ENCODE measurements around the gene SELENOK. TPM values are rescaled to one million over a fixed set of nuclear protein-coding genes. Genes with fewer than 3 reads are reported as not detected.
A peak's percentile ranks its signal among the peaks of the same experiment; 100 is the strongest.

SELENOK gene
- total and polyA plus RNA-seq, 7 donors = 46.3 to 207 (median 74.8) TPM

DNA sequence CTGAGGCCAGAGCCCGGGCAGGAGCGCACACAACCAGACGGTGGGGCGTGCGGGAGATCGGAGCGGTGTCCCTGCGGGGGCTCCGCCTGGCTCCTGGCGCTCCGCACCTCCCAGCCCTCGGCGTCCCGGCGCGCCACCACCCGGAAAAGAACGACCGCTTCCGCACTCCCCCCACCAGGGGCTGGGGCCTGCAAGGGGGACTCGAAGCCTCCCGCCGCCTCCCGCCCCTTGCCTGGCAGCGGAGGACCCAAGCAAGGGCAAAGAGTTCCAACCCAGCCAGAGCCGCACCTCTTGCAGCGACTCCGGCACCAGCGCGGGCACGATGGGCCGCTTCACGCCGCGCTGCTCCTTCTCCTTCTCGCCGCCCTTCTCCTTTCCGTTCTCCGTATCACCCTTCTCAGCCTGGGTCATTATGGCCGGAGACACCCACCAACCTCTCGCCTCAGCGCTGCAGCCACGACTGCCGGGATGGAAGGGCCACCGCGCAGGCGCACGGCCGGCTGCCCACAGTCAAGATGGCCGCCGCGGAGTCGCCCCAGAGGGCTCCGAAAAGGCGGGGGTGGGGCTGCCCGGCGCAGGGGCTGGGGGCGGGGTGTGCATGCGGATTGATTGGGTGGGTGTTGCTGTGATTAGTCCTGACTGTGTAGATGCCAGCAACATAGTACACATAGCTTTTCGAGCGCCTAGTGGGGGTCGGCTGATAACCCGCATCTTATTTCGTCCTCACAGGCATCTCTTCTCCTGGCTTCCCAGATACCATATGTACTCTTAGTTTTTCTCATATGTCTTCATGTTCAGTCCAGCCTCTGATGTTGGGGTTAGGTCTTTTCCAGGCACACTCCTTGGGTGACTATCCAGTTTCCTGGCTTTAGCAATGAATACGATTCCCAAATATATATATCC lies 9.7 kb downstream of the SELENOK start, which contains the start of gene ACTR8:
Gene ACTR8 (minus strand): TSS at position 462 of the 903 bp plus-strand sequence. CDS start 51 bp downstream, at position 411.
- DNase-seq = peak; percentile 86 to 92
- Histone ChIP-seq H3K36me3 (ENCODE audit: insufficient read depth in 1 of 2, low read depth in 1 of 2) (peaks cover 9 to 69% of the 10 kb centered on the region in 2 donors), H3K27ac (peak within 1 kb of the TSS; percentile 76), H3K27me3 (ENCODE audit: insufficient read depth in 3 of 3, low read length in 2 of 3) (no peaks in the 10 kb centered on the region), H3K4me1 (peaks cover 15% of the 10 kb centered on the region), H3K4me3 (peak within 1 kb of the TSS; percentile 89), H3K9me3 (no peaks in the 10 kb centered on the region)
- WGBS, 3 donors = 1 to 2% (median 1%) methylated on average over 40 to 65 of the region's 65 CpGs
- TF ChIP-seq, protein P1, sequence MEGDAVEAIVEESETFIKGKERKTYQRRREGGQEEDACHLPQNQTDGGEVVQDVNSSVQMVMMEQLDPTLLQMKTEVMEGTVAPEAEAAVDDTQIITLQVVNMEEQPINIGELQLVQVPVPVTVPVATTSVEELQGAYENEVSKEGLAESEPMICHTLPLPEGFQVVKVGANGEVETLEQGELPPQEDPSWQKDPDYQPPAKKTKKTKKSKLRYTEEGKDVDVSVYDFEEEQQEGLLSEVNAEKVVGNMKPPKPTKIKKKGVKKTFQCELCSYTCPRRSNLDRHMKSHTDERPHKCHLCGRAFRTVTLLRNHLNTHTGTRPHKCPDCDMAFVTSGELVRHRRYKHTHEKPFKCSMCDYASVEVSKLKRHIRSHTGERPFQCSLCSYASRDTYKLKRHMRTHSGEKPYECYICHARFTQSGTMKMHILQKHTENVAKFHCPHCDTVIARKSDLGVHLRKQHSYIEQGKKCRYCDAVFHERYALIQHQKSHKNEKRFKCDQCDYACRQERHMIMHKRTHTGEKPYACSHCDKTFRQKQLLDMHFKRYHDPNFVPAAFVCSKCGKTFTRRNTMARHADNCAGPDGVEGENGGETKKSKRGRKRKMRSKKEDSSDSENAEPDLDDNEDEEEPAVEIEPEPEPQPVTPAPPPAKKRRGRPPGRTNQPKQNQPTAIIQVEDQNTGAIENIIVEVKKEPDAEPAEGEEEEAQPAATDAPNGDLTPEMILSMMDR (IDR thresholded peaks at IDR 0.05) = peak; percentile 8
- intact Hi-C loops (cut with DNase I) = loop anchor here in 1 of 2 donors (5.0 kb wide), 1 partner anchor 35 kb away; the partner anchor contains the start of genes CHDH and IL17RB
- ATAC-seq = peak; percentile 95 to 99 (median 98)

DNA sequence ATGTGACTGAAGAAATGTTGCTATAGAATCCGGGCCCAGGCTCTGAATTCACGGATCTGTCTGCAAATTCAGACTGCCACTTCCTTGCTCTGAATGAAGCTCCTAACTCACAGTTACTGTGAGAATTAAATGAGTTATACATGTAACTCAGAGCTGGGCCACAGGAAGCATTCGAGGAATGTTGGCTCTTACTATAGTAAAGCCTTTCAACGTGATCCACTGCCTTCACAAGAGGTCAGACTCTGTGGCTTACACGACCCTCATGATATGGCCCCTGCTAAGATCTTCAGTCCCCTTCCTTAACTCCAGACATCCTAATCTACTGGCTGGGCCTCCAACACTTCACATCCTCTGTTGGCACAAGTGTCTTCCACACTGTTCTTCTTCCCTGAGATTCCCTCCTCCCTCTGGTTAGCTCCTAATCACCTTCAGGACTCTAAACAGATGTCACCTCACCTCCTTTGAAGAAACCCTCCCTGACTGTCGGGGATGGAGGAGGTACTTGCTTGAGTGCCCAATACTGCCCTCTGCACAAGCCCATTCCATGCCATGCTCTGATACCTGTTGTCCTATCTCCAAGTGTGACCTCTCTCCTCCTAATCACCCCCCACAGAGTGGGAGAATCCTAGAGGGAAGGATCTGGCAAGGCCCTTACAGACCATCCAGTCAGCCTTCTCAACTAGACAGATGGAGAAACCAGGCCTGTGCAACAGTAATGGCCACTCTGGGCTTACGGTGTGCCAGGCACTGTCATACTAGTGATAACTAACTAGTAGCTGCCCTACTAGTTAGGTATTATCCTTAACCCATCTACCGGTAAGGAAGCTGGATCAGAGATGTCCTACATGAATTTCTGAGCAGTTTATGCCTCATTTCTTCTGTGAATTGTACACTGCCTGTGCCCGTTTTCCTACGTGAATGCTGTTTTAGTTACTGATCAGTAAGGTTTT lies 11.0 kb downstream of the SELENOK start:
- H3K4me1 ChIP-seq = peaks cover 15% of the 10 kb centered on the region
- DNase-seq = no peak
- TF ChIP-seq, protein P1 (IDR thresholded peaks at IDR 0.05) = no peak
- H3K9me3 ChIP-seq = no peaks in the 10 kb centered on the region
- no peak for ATAC-seq
- intact Hi-C loops (cut with DNase I) = loop anchor here in 1 of 2 donors (5.0 kb wide), 1 partner anchor 33 kb away; the partner anchor contains the start of genes CHDH and IL17RB
- WGBS, 3 donors = 53 to 54% (median 54%) methylated on average over 10 of the region's 10 CpGs
- H3K27me3 ChIP-seq (ENCODE audit: insufficient read depth in 3 of 3, low read length in 2 of 3) = no peaks in the 10 kb centered on the region
- H3K4me3 ChIP-seq = peak overlapping the region; percentile 89
- peak overlapping the region; percentile 76 for H3K27ac ChIP-seq
- H3K36me3 ChIP-seq (ENCODE audit: insufficient read depth in 1 of 2, low read depth in 1 of 2) = peaks cover 14 to 69% of the 10 kb centered on the region in 2 donors

DNA sequence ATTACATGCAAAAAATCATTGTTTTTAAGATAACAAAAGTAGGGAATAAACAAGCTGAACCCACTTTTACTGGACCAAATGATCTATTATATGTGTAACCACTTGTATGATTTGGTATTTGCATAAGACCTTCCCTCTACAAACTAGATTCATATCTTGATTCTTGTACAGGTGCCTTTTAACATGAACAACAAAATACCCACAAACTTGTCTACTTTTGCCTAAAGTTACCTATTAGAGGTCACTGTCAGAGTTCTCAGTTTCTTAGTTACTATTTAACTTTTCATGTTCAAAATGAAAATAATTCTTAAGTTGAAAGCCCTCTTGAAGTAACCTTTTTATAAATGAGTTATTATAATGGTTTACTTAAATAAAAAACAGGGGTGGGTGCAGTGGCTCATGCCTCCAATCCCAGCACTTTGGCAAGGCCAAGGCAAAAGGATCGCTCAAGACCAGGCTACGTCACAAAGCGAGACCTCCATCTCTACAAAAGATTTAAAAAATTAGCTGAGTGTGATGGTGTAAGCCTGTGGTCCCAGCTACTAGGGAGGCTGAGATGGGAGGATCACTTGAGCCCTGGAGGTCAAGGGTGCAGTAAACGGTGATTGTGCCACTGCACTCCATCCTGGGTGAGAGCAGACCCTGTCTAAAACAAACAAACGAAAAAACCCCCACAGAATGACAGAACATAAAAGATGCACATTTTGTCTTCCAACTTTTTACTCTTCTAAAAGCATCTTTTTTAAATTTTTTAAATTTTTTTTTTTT lies 25.7 kb downstream of the SELENOK start:
- DNase-seq (no peak), ATAC-seq (no peak)
- no peak overlapping the region for H3K4me3 ChIP-seq
- H3K9me3 ChIP-seq = no peaks in the 10 kb centered on the region
- no peaks in the 10 kb centered on the region for H3K4me1 ChIP-seq
- intact Hi-C loops (cut with DNase I) = no loop called here
- peaks cover 26 to 99% of the 10 kb centered on the region in 2 donors for H3K36me3 ChIP-seq (ENCODE audit: insufficient read depth in 1 of 2, low read depth in 1 of 2)
- no peak overlapping the region for H3K27ac ChIP-seq
- TF ChIP-seq, protein P1 (IDR thresholded peaks at IDR 0.05) = no peak
- no peaks in the 10 kb centered on the region for H3K27me3 ChIP-seq (ENCODE audit: insufficient read depth in 3 of 3, low read length in 2 of 3)
- 93 to 95% (median 94%) methylated on average over 5 of the region's 5 CpGs for WGBS, 3 donors

DNA sequence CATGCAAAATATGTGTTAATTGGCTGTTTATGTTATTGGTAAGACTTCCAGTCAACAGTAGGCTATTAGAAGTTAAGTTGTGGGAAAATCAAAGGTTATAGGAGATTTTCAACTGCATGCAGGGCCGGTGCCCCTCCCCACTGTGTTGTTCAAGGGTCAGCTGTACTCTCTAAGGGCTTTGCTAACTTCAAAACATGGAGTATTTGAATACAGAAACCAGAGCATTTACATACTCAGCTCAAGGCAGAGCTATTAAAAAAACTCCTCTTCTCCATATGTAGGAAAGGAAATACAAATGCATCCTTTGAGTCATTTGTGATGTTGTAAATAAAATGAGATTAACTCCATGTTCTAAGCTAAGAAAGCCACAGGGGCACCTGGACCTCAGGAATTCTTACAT lies 28.5 kb downstream of the SELENOK start:
- no peaks in the 10 kb centered on the region for H3K4me1 ChIP-seq
- intact Hi-C loops (cut with DNase I) = no loop called here
- ATAC-seq (no peak), DNase-seq (no peak)
- H3K36me3 ChIP-seq (ENCODE audit: insufficient read depth in 1 of 2, low read depth in 1 of 2) = peaks cover 22 to 99% of the 10 kb centered on the region in 2 donors
- WGBS, 3 donors = 86 to 100% (median 97%) methylated on average over 1 of the region's 1 CpG
- H3K4me3 ChIP-seq = no peak overlapping the region
- no peak overlapping the region for H3K27ac ChIP-seq
- no peaks in the 10 kb centered on the region for H3K9me3 ChIP-seq
- TF ChIP-seq, protein P1 (IDR thresholded peaks at IDR 0.05) = no peak
- no peaks in the 10 kb centered on the region for H3K27me3 ChIP-seq (ENCODE audit: insufficient read depth in 3 of 3, low read length in 2 of 3)
